ENCODE data around the gene CCDC70. TPM values are rescaled to one million over a fixed set of nuclear protein-coding genes. Genes with fewer than 3 reads are reported as not detected.

CCDC70 gene
- total RNA-seq, 1 donor from 2014 or later, result not detected

- Mint-ChIP-seq H3K27me3 (peaks cover 10% of the 10 kb centered on the region), H3K4me3 (no peak overlapping the region), H3K36me3 (ENCODE audit: low read depth) (no peaks in the 10 kb centered on the region), H3K27ac (peak overlapping the region; percentile 21), H3K4me1 (peaks cover 25% of the 10 kb centered on the region), H3K9me3 (no peaks in the 10 kb centered on the region)
- DNase-seq, result no peak
- intact Hi-C loops (cut with micrococcal nuclease), result no loop called here
Observed at GRCh38 chr13:51837016-51837415, 24.8 kb upstream of the CCDC70 start.

DNA sequence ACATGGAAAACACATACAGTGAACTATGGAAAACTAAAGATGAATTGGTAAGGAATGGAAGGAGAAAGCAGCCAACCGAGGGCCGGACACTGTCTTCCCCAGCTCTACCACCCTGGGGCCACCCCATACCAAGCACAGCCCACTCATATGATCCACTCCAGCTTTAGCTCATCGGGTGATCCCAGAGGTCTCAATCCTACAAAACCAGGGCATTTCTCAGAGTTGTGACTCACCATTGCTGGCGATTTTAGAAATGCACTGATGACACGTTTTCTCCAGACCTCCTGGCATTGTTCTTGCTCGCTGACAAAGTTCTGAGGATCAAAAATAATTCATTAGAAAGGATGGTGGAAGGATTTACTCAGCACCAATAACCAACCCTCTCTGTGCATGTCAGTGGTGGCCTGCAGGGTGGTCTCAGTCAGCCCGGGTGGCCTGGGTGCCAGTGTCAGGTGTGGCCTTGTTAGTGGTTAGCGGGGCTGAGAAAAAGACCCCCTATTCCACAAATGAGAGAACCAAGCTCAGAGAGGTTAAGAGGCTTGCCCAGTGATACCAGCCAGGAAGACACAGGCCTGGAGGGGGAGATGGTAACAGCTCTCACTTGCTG is 23.4 kb upstream of the CCDC70 start:
- intact Hi-C loops (cut with micrococcal nuclease), result loop anchor here (1.0 kb wide), 1 partner anchor 19 kb away; no protein-coding TSS in a partner anchor
- H3K4me1 Mint-ChIP-seq, result peaks cover 19% of the 10 kb centered on the region
- no peaks in the 10 kb centered on the region for H3K36me3 Mint-ChIP-seq (ENCODE audit: low read depth)
- H3K27ac Mint-ChIP-seq, result peak overlapping the region; percentile 30
- no peak overlapping the region for H3K4me3 Mint-ChIP-seq
- no peak for DNase-seq
- peaks cover 9% of the 10 kb centered on the region for H3K27me3 Mint-ChIP-seq
- no peaks in the 10 kb centered on the region for H3K9me3 Mint-ChIP-seq

- Mint-ChIP-seq H3K9me3 (no peaks in the 10 kb centered on the region), H3K4me1 (peaks cover 24% of the 10 kb centered on the region), H3K27ac (no peak overlapping the region), H3K4me3 (no peak overlapping the region), H3K36me3 (ENCODE audit: low read depth) (no peaks in the 10 kb centered on the region), H3K27me3 (peaks cover 11% of the 10 kb centered on the region)
- no peak for DNase-seq
- intact Hi-C loops (cut with micrococcal nuclease), result no loop called here
Observed at GRCh38 chr13:51839711-51840540, 21.8 kb upstream of the CCDC70 start.

DNA sequence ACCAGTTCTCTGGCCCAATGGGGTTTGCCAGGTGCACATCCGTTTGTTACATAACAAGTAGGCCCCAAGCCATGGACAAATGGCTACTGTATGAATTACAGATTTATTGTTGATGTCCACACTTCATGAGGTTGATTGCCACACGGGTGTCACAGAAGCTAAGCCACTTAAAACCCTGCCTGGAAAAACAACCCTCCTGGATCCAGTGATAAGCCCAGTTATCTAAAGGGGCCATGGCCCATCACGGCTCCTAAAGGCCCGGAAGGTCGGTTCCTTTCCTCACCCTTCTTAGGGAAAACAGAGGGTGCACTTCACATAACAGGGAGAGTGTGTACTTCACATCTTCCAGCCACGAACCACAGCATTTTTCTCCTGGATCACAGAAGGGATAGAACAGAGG is 20.9 kb upstream of the CCDC70 start:
- peaks cover 28% of the 10 kb centered on the region for H3K4me1 Mint-ChIP-seq
- no peak overlapping the region for H3K27ac Mint-ChIP-seq
- H3K4me3 Mint-ChIP-seq, result no peak overlapping the region
- H3K36me3 Mint-ChIP-seq (ENCODE audit: low read depth), result no peaks in the 10 kb centered on the region
- intact Hi-C loops (cut with micrococcal nuclease), result no loop called here
- DNase-seq, result no peak
- peaks cover 13% of the 10 kb centered on the region for H3K27me3 Mint-ChIP-seq
- no peaks in the 10 kb centered on the region for H3K9me3 Mint-ChIP-seq

GRCh38 chr13:51841732-51842131 is 20.0 kb upstream of the CCDC70 start:
- H3K36me3 Mint-ChIP-seq (ENCODE audit: low read depth), result no peaks in the 10 kb centered on the region
- intact Hi-C loops (cut with micrococcal nuclease), result no loop called here
- no peak for DNase-seq
- peaks cover 13% of the 10 kb centered on the region for H3K27me3 Mint-ChIP-seq
- H3K4me3 Mint-ChIP-seq, result no peak overlapping the region
- H3K4me1 Mint-ChIP-seq, result peaks cover 26% of the 10 kb centered on the region
- no peaks in the 10 kb centered on the region for H3K9me3 Mint-ChIP-seq
- H3K27ac Mint-ChIP-seq, result no peak overlapping the region

DNA sequence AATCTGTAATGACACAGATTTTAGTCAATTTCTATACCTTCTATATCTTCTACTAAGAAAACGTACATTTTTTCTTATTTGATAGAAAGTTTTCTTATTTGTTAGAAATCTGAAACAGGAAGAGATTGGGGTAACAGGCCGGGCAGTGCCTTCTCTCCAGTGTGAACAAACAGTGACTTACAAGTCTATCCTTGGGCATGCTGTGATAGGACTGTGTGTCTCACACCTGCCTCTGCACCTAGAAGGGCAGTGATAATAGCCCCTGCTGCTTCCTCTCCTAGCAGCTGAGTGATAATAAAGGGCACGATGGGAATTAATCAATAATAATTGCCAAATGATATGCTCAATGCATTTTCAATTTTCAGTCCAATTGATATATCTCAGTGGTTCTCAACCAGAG is 18.2 kb upstream of the CCDC70 start:
- Mint-ChIP-seq H3K36me3 (ENCODE audit: low read depth) (no peaks in the 10 kb centered on the region), H3K9me3 (no peaks in the 10 kb centered on the region), H3K27me3 (peaks cover 13% of the 10 kb centered on the region), H3K27ac (no peak overlapping the region), H3K4me3 (no peak overlapping the region), H3K4me1 (peaks cover 10% of the 10 kb centered on the region)
- intact Hi-C loops (cut with micrococcal nuclease), result no loop called here
- DNase-seq, result no peak

GRCh38 chr13:51844862-51845573 is 16.8 kb upstream of the CCDC70 start, which contains the start of gene TMEM272:
Gene TMEM272, minus strand, starts transcription at chr13:51845177. Its CDS starts 6,647 bp downstream, at chr13:51838530.
- peak; percentile 86 for DNase-seq
- peaks cover 13% of the 10 kb centered on the region for H3K27me3 Mint-ChIP-seq
- H3K36me3 Mint-ChIP-seq (ENCODE audit: low read depth), result no peaks in the 10 kb centered on the region
- H3K4me1 Mint-ChIP-seq, result peaks cover 18% of the 10 kb centered on the region
- no peaks in the 10 kb centered on the region for H3K9me3 Mint-ChIP-seq
- peak within 1 kb of the TSS; percentile 49 for H3K4me3 Mint-ChIP-seq
- intact Hi-C loops (cut with micrococcal nuclease), result no loop called here
- H3K27ac Mint-ChIP-seq, result no peak within 1 kb of the TSS

GRCh38 chr13:51845574-51846318 is 16.0 kb upstream of the CCDC70 start:
- intact Hi-C loops (cut with micrococcal nuclease), result no loop called here
- Mint-ChIP-seq H3K27ac (no peak overlapping the region), H3K27me3 (peaks cover 13% of the 10 kb centered on the region), H3K4me3 (no peak overlapping the region), H3K9me3 (no peaks in the 10 kb centered on the region), H3K36me3 (ENCODE audit: low read depth) (no peaks in the 10 kb centered on the region), H3K4me1 (peaks cover 18% of the 10 kb centered on the region)
- DNase-seq, result no peak

DNA sequence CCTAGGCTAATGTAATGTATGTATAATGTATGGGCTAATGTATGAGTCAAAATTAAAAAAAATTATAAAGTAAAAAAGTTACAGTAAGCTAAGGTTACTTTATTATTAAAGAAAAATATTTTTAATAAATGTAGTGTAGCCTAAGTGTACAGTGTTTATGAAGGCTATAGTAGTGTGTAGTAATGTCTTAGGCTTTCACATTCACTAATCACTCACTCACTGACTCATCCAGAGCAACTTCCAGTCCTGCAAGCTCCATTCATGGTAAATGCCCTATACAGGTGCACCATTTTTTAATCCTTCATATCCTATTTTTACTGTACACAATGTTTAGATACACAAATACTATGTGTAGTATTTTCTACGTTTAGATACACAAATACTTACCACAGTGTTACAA is 15.0 kb upstream of the CCDC70 start:
- intact Hi-C loops (cut with micrococcal nuclease), result no loop called here
- H3K9me3 Mint-ChIP-seq, result no peaks in the 10 kb centered on the region
- H3K4me1 Mint-ChIP-seq, result peaks cover 18% of the 10 kb centered on the region

DNA sequence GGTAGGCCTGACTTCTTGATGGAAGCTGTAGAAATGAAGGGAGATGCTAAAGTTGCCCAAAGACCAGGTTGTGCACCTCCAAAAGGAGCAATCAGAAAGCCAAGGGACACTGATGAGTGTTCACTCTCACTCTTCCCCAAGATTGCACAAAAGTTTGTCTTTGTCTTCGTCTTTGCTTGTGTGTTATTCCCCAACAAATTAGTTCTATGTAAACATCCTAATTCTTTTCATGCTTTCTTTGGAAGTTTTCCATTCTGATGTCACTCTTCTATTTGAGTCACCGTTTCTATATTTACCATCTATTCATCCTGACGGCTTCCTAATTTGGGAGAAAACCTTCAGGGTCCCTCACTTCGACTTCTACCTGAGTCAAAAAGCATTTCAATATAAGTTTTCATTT is 13.1 kb upstream of the CCDC70 start:
- intact Hi-C loops (cut with micrococcal nuclease), result loop anchor here (2.0 kb wide), 1 partner anchor 34 kb away; no protein-coding TSS in a partner anchor
- H3K27me3 Mint-ChIP-seq, result peaks cover 14% of the 10 kb centered on the region
- peaks cover 18% of the 10 kb centered on the region for H3K4me1 Mint-ChIP-seq
- H3K9me3 Mint-ChIP-seq, result no peaks in the 10 kb centered on the region
- H3K4me3 Mint-ChIP-seq, result no peak overlapping the region
- no peaks in the 10 kb centered on the region for H3K36me3 Mint-ChIP-seq (ENCODE audit: low read depth)
- no peak for DNase-seq
- no peak overlapping the region for H3K27ac Mint-ChIP-seq

More for the DNA sequence above, 15.0 kb upstream of the CCDC70 start:
- Mint-ChIP-seq H3K4me3 (no peak overlapping the region), H3K27ac (no peak overlapping the region), H3K36me3 (ENCODE audit: low read depth) (no peaks in the 10 kb centered on the region), H3K27me3 (peaks cover 14% of the 10 kb centered on the region)
- no peak for DNase-seq

DNA sequence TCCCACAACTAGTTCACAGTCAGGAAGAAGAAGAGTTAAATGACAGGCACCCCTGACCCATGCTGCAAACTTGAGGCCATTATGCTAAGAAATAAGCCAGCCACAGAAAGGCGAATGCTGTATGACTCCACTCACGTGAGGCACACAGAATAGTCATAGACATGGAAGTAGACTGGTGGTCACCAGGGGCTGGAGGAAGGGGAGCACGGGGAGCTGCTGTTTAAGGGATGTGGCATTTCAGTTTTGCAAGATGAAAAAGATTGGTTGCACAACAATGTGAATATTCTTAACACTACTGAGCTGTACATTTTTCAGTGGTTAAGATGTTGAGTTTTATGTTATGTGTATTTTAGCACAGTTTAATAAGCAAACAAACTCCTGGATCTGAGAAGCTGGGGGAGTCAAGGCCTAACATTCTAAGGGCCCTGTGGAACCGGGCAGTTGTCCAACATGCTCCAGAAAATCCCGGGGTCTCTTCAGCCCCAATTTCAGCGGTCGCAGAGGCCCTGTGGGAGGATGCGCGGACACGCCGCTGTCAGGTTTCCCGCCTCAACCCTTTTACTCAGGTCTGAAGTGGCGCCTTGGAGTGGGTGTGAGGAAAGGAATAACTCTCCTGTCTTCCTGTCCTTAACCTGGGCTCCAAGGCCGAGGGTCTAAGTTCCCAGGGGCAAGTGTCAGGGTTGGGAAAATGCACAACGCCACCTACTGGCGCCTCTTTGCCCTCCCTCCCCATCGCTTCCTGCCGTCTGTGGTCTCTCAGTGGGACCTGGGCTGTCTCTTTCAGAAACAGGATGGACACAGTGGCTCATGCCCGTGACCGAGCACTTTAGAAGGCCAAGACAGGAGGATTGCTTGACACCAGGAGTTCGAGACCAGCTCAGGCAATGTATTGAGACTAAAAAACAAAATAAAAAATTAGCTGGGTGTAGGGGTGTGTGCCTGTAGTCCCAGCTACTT is 12.3 kb upstream of the CCDC70 start:
- DNase-seq, result peak; percentile 78
- Mint-ChIP-seq H3K4me1 (peaks cover 18% of the 10 kb centered on the region), H3K4me3 (no peak overlapping the region), H3K27me3 (peaks cover 16% of the 10 kb centered on the region), H3K9me3 (no peaks in the 10 kb centered on the region), H3K36me3 (ENCODE audit: low read depth) (no peaks in the 10 kb centered on the region), H3K27ac (no peak overlapping the region)
- intact Hi-C loops (cut with micrococcal nuclease), result loop anchor here (2.0 kb wide), 1 partner anchor 35 kb away; no protein-coding TSS in a partner anchor

- no peak for DNase-seq
- H3K27me3 Mint-ChIP-seq, result peaks cover 30% of the 10 kb centered on the region
- no peaks in the 10 kb centered on the region for H3K9me3 Mint-ChIP-seq
- H3K36me3 Mint-ChIP-seq (ENCODE audit: low read depth), result no peaks in the 10 kb centered on the region
- no peak overlapping the region for H3K27ac Mint-ChIP-seq
- intact Hi-C loops (cut with micrococcal nuclease), result no loop called here
- no peak overlapping the region for H3K4me3 Mint-ChIP-seq
- no peaks in the 10 kb centered on the region for H3K4me1 Mint-ChIP-seq
Observed at GRCh38 chr13:51856027-51856736, 5.6 kb upstream of the CCDC70 start.
